ENCODE measurements around the gene UBFD1. TPM values are rescaled to one million over a fixed set of nuclear protein-coding genes. Genes with fewer than 3 reads are reported as not detected.
"Not testable (repeated sequence)": the region's sequence is repeated elsewhere in the genome, so short reads cannot be mapped to it uniquely, and the experiment has no call there.

Gene UBFD1
- polyA plus RNA-seq, 1 donor from 2014 or later: 12.4 TPM

GRCh38 chr16:23570992-23571632 is 13.6 kb downstream of the UBFD1 start:
- H3K4me1 Mint-ChIP-seq: peaks cover 17 to 22% (median 20%) of the 10 kb centered on the region in 3 donors
- no peaks in the 10 kb centered on the region for H3K9me3 Mint-ChIP-seq
- peak overlapping the region in 3 of 4 donors; percentile 14 to 91 (median 22) for H3K4me3 Mint-ChIP-seq
- no peaks in the 10 kb centered on the region for H3K27me3 Mint-ChIP-seq
- peaks cover 8% of the 10 kb centered on the region for H3K36me3 Mint-ChIP-seq
- peak overlapping the region; percentile 29 to 75 (median 51) for H3K27ac Mint-ChIP-seq

- Mint-ChIP-seq H3K4me3 (peak overlapping the region in 2 of 4 donors; percentile 39 to 46), H3K9me3 (no peaks in the 10 kb centered on the region), H3K4me1 (peaks cover 15 to 22% (median 20%) of the 10 kb centered on the region in 3 donors), H3K27ac (peak overlapping the region in 1 of 3 donors; percentile 55), H3K27me3 (no peaks in the 10 kb centered on the region), H3K36me3 (peaks cover 8% of the 10 kb centered on the region)
Measured at GRCh38 chr16:23571895-23572294, 14.4 kb downstream of the UBFD1 start.

GRCh38 chr16:23572394-23572793 is 14.9 kb downstream of the UBFD1 start:
- Mint-ChIP-seq H3K27me3 (no peaks in the 10 kb centered on the region), H3K36me3 (peaks cover 8% of the 10 kb centered on the region), H3K4me1 (peaks cover 15 to 22% (median 20%) of the 10 kb centered on the region in 3 donors), H3K9me3 (no peaks in the 10 kb centered on the region), H3K27ac (no peak overlapping the region), H3K4me3 (no peak overlapping the region)

- Mint-ChIP-seq H3K4me1 (peaks cover 15 to 22% (median 20%) of the 10 kb centered on the region in 3 donors), H3K36me3 (peaks cover 8% of the 10 kb centered on the region), H3K4me3 (peak overlapping the region in 1 of 4 donors; percentile 12), H3K9me3 (no peaks in the 10 kb centered on the region), H3K27me3 (no peaks in the 10 kb centered on the region), H3K27ac (no peak overlapping the region)
Measured at GRCh38 chr16:23573817-23574216, 16.3 kb downstream of the UBFD1 start.

- peaks cover 8 to 13% (median 10%) of the 10 kb centered on the region in 3 donors for H3K4me1 Mint-ChIP-seq
- H3K9me3 Mint-ChIP-seq: no peaks in the 10 kb centered on the region
- H3K27me3 Mint-ChIP-seq: no peaks in the 10 kb centered on the region
- peak overlapping the region in 1 of 3 donors; percentile 34 for H3K27ac Mint-ChIP-seq
- no peak overlapping the region for H3K4me3 Mint-ChIP-seq
- H3K36me3 Mint-ChIP-seq: peaks cover 5% of the 10 kb centered on the region
Measured at GRCh38 chr16:23575834-23576233, 18.3 kb downstream of the UBFD1 start.

GRCh38 chr16:23577493-23577892 is 20.0 kb downstream of the UBFD1 start:
- H3K36me3 Mint-ChIP-seq: no peaks in the 10 kb centered on the region
- H3K9me3 Mint-ChIP-seq: no peaks in the 10 kb centered on the region
- no peaks in the 10 kb centered on the region for H3K27me3 Mint-ChIP-seq
- H3K4me3 Mint-ChIP-seq: no peak overlapping the region
- peaks cover 0 to under 1% (median 0%) of the 10 kb centered on the region in 3 donors for H3K4me1 Mint-ChIP-seq
- peak overlapping the region in 1 of 3 donors; percentile 23 for H3K27ac Mint-ChIP-seq

- Mint-ChIP-seq H3K4me1 (no peaks in the 10 kb centered on the region), H3K9me3 (no peaks in the 10 kb centered on the region), H3K36me3 (no peaks in the 10 kb centered on the region), H3K4me3 (no peak overlapping the region), H3K27me3 (no peaks in the 10 kb centered on the region), H3K27ac (peak overlapping the region in 1 of 3 donors; percentile 53)
Measured at GRCh38 chr16:23578101-23578830, 20.7 kb downstream of the UBFD1 start.

- no peaks in the 10 kb centered on the region for H3K9me3 Mint-ChIP-seq
- H3K27me3 Mint-ChIP-seq: no peaks in the 10 kb centered on the region
- no peaks in the 10 kb centered on the region for H3K36me3 Mint-ChIP-seq
- H3K4me1 Mint-ChIP-seq: no peaks in the 10 kb centered on the region
- H3K27ac Mint-ChIP-seq: no peak overlapping the region
- no peak overlapping the region for H3K4me3 Mint-ChIP-seq
Measured at GRCh38 chr16:23579371-23579770, 21.8 kb downstream of the UBFD1 start.

GRCh38 chr16:23580391-23580790 is 22.9 kb downstream of the UBFD1 start:
- H3K27me3 Mint-ChIP-seq: no peaks in the 10 kb centered on the region

GRCh38 chr16:23581764-23582163 is 24.2 kb downstream of the UBFD1 start:
- no peaks in the 10 kb centered on the region for H3K36me3 Mint-ChIP-seq

More at GRCh38 chr16:23580391-23580790, 22.9 kb downstream of the UBFD1 start:
- no peak overlapping the region for H3K27ac Mint-ChIP-seq
- H3K4me1 Mint-ChIP-seq: no peaks in the 10 kb centered on the region
- H3K36me3 Mint-ChIP-seq: no peaks in the 10 kb centered on the region
- H3K4me3 Mint-ChIP-seq: no peak overlapping the region
- H3K9me3 Mint-ChIP-seq: no peaks in the 10 kb centered on the region

GRCh38 chr16:23583271-23583670 is 25.7 kb downstream of the UBFD1 start:
- H3K9me3 Mint-ChIP-seq, H3K4me3 Mint-ChIP-seq, H3K27ac Mint-ChIP-seq, H3K36me3 Mint-ChIP-seq, H3K4me1 Mint-ChIP-seq, H3K27me3 Mint-ChIP-seq: not testable (repeated sequence)

More at GRCh38 chr16:23581764-23582163, 24.2 kb downstream of the UBFD1 start:
- H3K9me3 Mint-ChIP-seq: no peaks in the 10 kb centered on the region
- H3K4me1 Mint-ChIP-seq: no peaks in the 10 kb centered on the region
- no peak overlapping the region for H3K4me3 Mint-ChIP-seq
- no peaks in the 10 kb centered on the region for H3K27me3 Mint-ChIP-seq
- no peak overlapping the region for H3K27ac Mint-ChIP-seq

- no peak overlapping the region for H3K4me3 Mint-ChIP-seq
- H3K36me3 Mint-ChIP-seq: peaks cover 4% of the 10 kb centered on the region
- H3K27me3 Mint-ChIP-seq: no peaks in the 10 kb centered on the region
- H3K4me1 Mint-ChIP-seq: peaks cover 0 to 4% (median 1%) of the 10 kb centered on the region in 3 donors
- peak overlapping the region in 1 of 3 donors; percentile 86 for H3K27ac Mint-ChIP-seq
- H3K9me3 Mint-ChIP-seq: no peaks in the 10 kb centered on the region
Measured at GRCh38 chr16:23584186-23585076, 26.9 kb downstream of the UBFD1 start.

- peaks cover 4% of the 10 kb centered on the region for H3K36me3 Mint-ChIP-seq
Measured at GRCh38 chr16:23587726-23588125, 30.2 kb downstream of the UBFD1 start.

GRCh38 chr16:23590181-23590580 is 32.7 kb downstream of the UBFD1 start:
- Mint-ChIP-seq H3K9me3 (no peaks in the 10 kb centered on the region), H3K27ac (no peak overlapping the region), H3K4me3 (no peak overlapping the region), H3K4me1 (peaks cover 8 to 19% (median 11%) of the 10 kb centered on the region in 3 donors), H3K27me3 (no peaks in the 10 kb centered on the region), H3K36me3 (peaks cover 7% of the 10 kb centered on the region)

More at GRCh38 chr16:23587726-23588125, 30.2 kb downstream of the UBFD1 start:
- Mint-ChIP-seq H3K9me3 (no peaks in the 10 kb centered on the region), H3K27ac (no peak overlapping the region), H3K27me3 (no peaks in the 10 kb centered on the region), H3K4me1 (peaks cover 4 to 12% (median 8%) of the 10 kb centered on the region in 3 donors), H3K4me3 (no peak overlapping the region)

GRCh38 chr16:23594186-23594585 is 36.7 kb downstream of the UBFD1 start:
- no peaks in the 10 kb centered on the region for H3K27me3 Mint-ChIP-seq
- peaks cover 17 to 21% (median 20%) of the 10 kb centered on the region in 3 donors for H3K4me1 Mint-ChIP-seq
- H3K36me3 Mint-ChIP-seq: peaks cover 5% of the 10 kb centered on the region

More at GRCh38 chr16:23594186-23594585, 36.7 kb downstream of the UBFD1 start:
- Mint-ChIP-seq H3K27ac (no peak overlapping the region), H3K9me3 (no peaks in the 10 kb centered on the region), H3K4me3 (peak overlapping the region in 1 of 4 donors; percentile 8)

All from IgD-negative memory B cell (primary cell).